ENCODE measurements around the gene ZNF628.

ZNF628 gene

GRCh38 chr19:55455576-55456235, 20.7 kb upstream of the ZNF628 start:
- no peak overlapping the region for H3K27ac Mint-ChIP-seq
- peaks cover 27% of the 10 kb centered on the region for H3K4me1 Mint-ChIP-seq
- H3K9me3 Mint-ChIP-seq = no peaks in the 10 kb centered on the region

GRCh38 chr19:55456347-55456746, 20.1 kb upstream of the ZNF628 start:
- ATAC-seq = no peak
- H3K27me3 Mint-ChIP-seq = peaks cover 21% of the 10 kb centered on the region
- H3K4me3 Mint-ChIP-seq = no peak overlapping the region
- H3K36me3 Mint-ChIP-seq (ENCODE audit: low read depth) = peaks cover 9% of the 10 kb centered on the region
- peaks cover 30% of the 10 kb centered on the region for H3K4me1 Mint-ChIP-seq
- H3K9me3 Mint-ChIP-seq = no peaks in the 10 kb centered on the region
- no peak overlapping the region for H3K27ac Mint-ChIP-seq
- no peak for DNase-seq

More at GRCh38 chr19:55455576-55456235, 20.7 kb upstream of the ZNF628 start:
- Mint-ChIP-seq H3K4me3 (no peak overlapping the region), H3K36me3 (ENCODE audit: low read depth) (peaks cover 9% of the 10 kb centered on the region), H3K27me3 (peaks cover 25% of the 10 kb centered on the region)
- ATAC-seq = no peak
- no peak for DNase-seq

- H3K4me3 Mint-ChIP-seq = no peak overlapping the region
- no peak overlapping the region for H3K27ac Mint-ChIP-seq
- DNase-seq (no peak), ATAC-seq (no peak)
- H3K4me1 Mint-ChIP-seq = peaks cover 33% of the 10 kb centered on the region
- no peaks in the 10 kb centered on the region for H3K9me3 Mint-ChIP-seq
- peaks cover 15% of the 10 kb centered on the region for H3K27me3 Mint-ChIP-seq
- H3K36me3 Mint-ChIP-seq (ENCODE audit: low read depth) = peaks cover 10% of the 10 kb centered on the region
Measured at GRCh38 chr19:55457683-55458457, 18.5 kb upstream of the ZNF628 start.

- H3K4me1 Mint-ChIP-seq = peaks cover 22% of the 10 kb centered on the region
- H3K9me3 Mint-ChIP-seq = no peaks in the 10 kb centered on the region
- H3K4me3 Mint-ChIP-seq = peak overlapping the region; percentile 83
- no peak for DNase-seq
- H3K36me3 Mint-ChIP-seq (ENCODE audit: low read depth) = peaks cover 2% of the 10 kb centered on the region
- H3K27me3 Mint-ChIP-seq = peaks cover 2% of the 10 kb centered on the region
- no peak for ATAC-seq
- H3K27ac Mint-ChIP-seq = no peak overlapping the region
Measured at GRCh38 chr19:55459551-55459949, 16.9 kb upstream of the ZNF628 start.

- peak overlapping the region; percentile 83 for H3K4me3 Mint-ChIP-seq
- H3K9me3 Mint-ChIP-seq = no peaks in the 10 kb centered on the region
- peaks cover 22% of the 10 kb centered on the region for H3K4me1 Mint-ChIP-seq
- H3K36me3 Mint-ChIP-seq (ENCODE audit: low read depth) = peaks cover 2% of the 10 kb centered on the region
- peak overlapping the region; percentile 41 for H3K27ac Mint-ChIP-seq
- DNase-seq = no peak
- ATAC-seq = no peak
- peaks cover 2% of the 10 kb centered on the region for H3K27me3 Mint-ChIP-seq
Measured at GRCh38 chr19:55459950-55460657, 16.3 kb upstream of the ZNF628 start.

- Mint-ChIP-seq H3K9me3 (no peaks in the 10 kb centered on the region), H3K36me3 (ENCODE audit: low read depth) (peaks cover 2% of the 10 kb centered on the region), H3K27me3 (peaks cover 2% of the 10 kb centered on the region), H3K4me3 (peak overlapping the region; percentile 83), H3K4me1 (peaks cover 22% of the 10 kb centered on the region), H3K27ac (peak overlapping the region; percentile 95)
- DNase-seq (peak; percentile 66), ATAC-seq (no peak)
Measured at GRCh38 chr19:55460670-55461258, 15.7 kb upstream of the ZNF628 start.

- Mint-ChIP-seq H3K36me3 (ENCODE audit: low read depth) (peaks cover 2% of the 10 kb centered on the region), H3K9me3 (no peaks in the 10 kb centered on the region), H3K27me3 (peaks cover 2% of the 10 kb centered on the region), H3K4me1 (peaks cover 22% of the 10 kb centered on the region), H3K27ac (peak within 1 kb of the TSS; percentile 95), H3K4me3 (peak within 1 kb of the TSS; percentile 83)
- peak; percentile 94 for ATAC-seq
- DNase-seq = peak; percentile 100
Measured at GRCh38 chr19:55461259-55461973, 15.0 kb upstream of the ZNF628 start, which contains the start of gene ISOC2. ISOC2 (minus strand) TSS chr19:55461642; CDS start chr19:55456486, 5,156 bp downstream.

- ATAC-seq (no peak), DNase-seq (no peak)
- peak overlapping the region; percentile 83 for H3K4me3 Mint-ChIP-seq
- peaks cover 22% of the 10 kb centered on the region for H3K4me1 Mint-ChIP-seq
- H3K27me3 Mint-ChIP-seq = peaks cover 2% of the 10 kb centered on the region
- peak overlapping the region; percentile 95 for H3K27ac Mint-ChIP-seq
- H3K9me3 Mint-ChIP-seq = no peaks in the 10 kb centered on the region
- H3K36me3 Mint-ChIP-seq (ENCODE audit: low read depth) = peaks cover 2% of the 10 kb centered on the region
Measured at GRCh38 chr19:55461974-55462626, 14.3 kb upstream of the ZNF628 start.

GRCh38 chr19:55462722-55463121, 13.7 kb upstream of the ZNF628 start:
- peaks cover 2% of the 10 kb centered on the region for H3K27me3 Mint-ChIP-seq
- no peak overlapping the region for H3K27ac Mint-ChIP-seq
- peaks cover 2% of the 10 kb centered on the region for H3K36me3 Mint-ChIP-seq (ENCODE audit: low read depth)
- no peak for DNase-seq
- peaks cover 22% of the 10 kb centered on the region for H3K4me1 Mint-ChIP-seq
- no peak for ATAC-seq
- H3K9me3 Mint-ChIP-seq = no peaks in the 10 kb centered on the region
- peak overlapping the region; percentile 83 for H3K4me3 Mint-ChIP-seq

- H3K4me1 Mint-ChIP-seq = peaks cover 25% of the 10 kb centered on the region
- peaks cover 2% of the 10 kb centered on the region for H3K36me3 Mint-ChIP-seq (ENCODE audit: low read depth)
- no peak for DNase-seq
- peaks cover 2% of the 10 kb centered on the region for H3K27me3 Mint-ChIP-seq
- H3K4me3 Mint-ChIP-seq = no peak overlapping the region
- no peak for ATAC-seq
- H3K27ac Mint-ChIP-seq = no peak overlapping the region
- no peaks in the 10 kb centered on the region for H3K9me3 Mint-ChIP-seq
Measured at GRCh38 chr19:55463583-55464031, 12.8 kb upstream of the ZNF628 start.

GRCh38 chr19:55464039-55464661, 12.3 kb upstream of the ZNF628 start:
- Mint-ChIP-seq H3K4me1 (peaks cover 25% of the 10 kb centered on the region), H3K9me3 (no peaks in the 10 kb centered on the region), H3K27ac (no peak overlapping the region), H3K4me3 (no peak overlapping the region), H3K27me3 (peaks cover 2% of the 10 kb centered on the region), H3K36me3 (ENCODE audit: low read depth) (peaks cover 2% of the 10 kb centered on the region)
- ATAC-seq (no peak), DNase-seq (no peak)

- H3K36me3 Mint-ChIP-seq (ENCODE audit: low read depth) = peaks cover 2% of the 10 kb centered on the region
- no peak within 1 kb of the TSS for H3K4me3 Mint-ChIP-seq
Measured at GRCh38 chr19:55464662-55465054, 11.8 kb upstream of the ZNF628 start, which contains the start of gene C19orf85. C19orf85 (minus strand) TSS chr19:55464751; CDS start chr19:55464554, 197 bp downstream.

More at GRCh38 chr19:55464662-55465054, 11.8 kb upstream of the ZNF628 start, which contains the start of gene C19orf85:
- peaks cover 23% of the 10 kb centered on the region for H3K4me1 Mint-ChIP-seq
- ATAC-seq (no peak), DNase-seq (no peak)
- H3K27me3 Mint-ChIP-seq = peaks cover 2% of the 10 kb centered on the region
- H3K9me3 Mint-ChIP-seq = no peaks in the 10 kb centered on the region
- H3K27ac Mint-ChIP-seq = no peak within 1 kb of the TSS
